ENCODE data around the gene RTN4RL2. TPM values are rescaled to one million over a fixed set of nuclear protein-coding genes. Genes with fewer than 3 reads are reported as not detected.
A peak's percentile ranks its signal among the peaks of the same experiment; 100 is the strongest.

The RTN4RL2 gene
- total RNA-seq, 4 donors from 2014 or later = 0.48 TPM; not detected in 3

- in situ Hi-C loops (cut with MboI; ENCODE audit: low pct_ligation_motif_present in 1 of 4, low pct_unique_long_range_greater_than_20kb in 1 of 4, low sequenced_read_pairs in 3 of 4) = no loop called here
- TF ChIP-seq EP300 (IDR thresholded peaks at IDR 0.05; ENCODE audit: low read depth) (no peak), POLR2A (IDR thresholded peaks at IDR 0.05) (no peak), POLR2AphosphoS5 (IDR thresholded peaks at IDR 0.05) (no peak), CTCF (IDR thresholded peaks at IDR 0.05) (no peak)
These were observed 38.5 kb upstream of the RTN4RL2 start for GRCh38 chr11:57421805-57422204.

GRCh38 chr11:57422669-57423068, 37.7 kb upstream of the RTN4RL2 start:
- no peak for TF ChIP-seq CTCF (IDR thresholded peaks at IDR 0.05)
- no peak for TF ChIP-seq POLR2AphosphoS5 (IDR thresholded peaks at IDR 0.05)
- TF ChIP-seq POLR2A (IDR thresholded peaks at IDR 0.05) = no peak
- no peak for TF ChIP-seq EP300 (IDR thresholded peaks at IDR 0.05; ENCODE audit: low read depth)
- intact Hi-C loops (cut with DNase I; ENCODE audit: low total_unique reads) (no loop called here), in situ Hi-C loops (cut with MboI; ENCODE audit: low pct_ligation_motif_present in 1 of 4, low pct_unique_long_range_greater_than_20kb in 1 of 4, low sequenced_read_pairs in 3 of 4) (no loop called here)
- DNase-seq = no peak
- Histone ChIP-seq H3K27me3 (no peaks in the 10 kb centered on the region), H3K4me1 (peaks cover 16 to 38% (median 25%) of the 10 kb centered on the region in 4 donors), H3K4me3 (no peak overlapping the region), H3K27ac (no peak overlapping the region), H3K9me3 (no peaks in the 10 kb centered on the region), H3K36me3 (peaks cover 0 to 3% (median 0%) of the 10 kb centered on the region in 4 donors)
- 81 to 90% methylated on average over 4 of the region's 4 CpGs for WGBS, 2 donors (ENCODE audit: low coverage in 1 of 2)

More at GRCh38 chr11:57421805-57422204, 38.5 kb upstream of the RTN4RL2 start:
- peaks cover 0 to 6% (median 0%) of the 10 kb centered on the region in 4 donors for H3K36me3 ChIP-seq
- intact Hi-C loops (cut with DNase I; ENCODE audit: low total_unique reads) = no loop called here
- H3K4me1 ChIP-seq = peaks cover 8 to 30% (median 19%) of the 10 kb centered on the region in 4 donors
- no peaks in the 10 kb centered on the region for H3K27me3 ChIP-seq
- DNase-seq = no peak
- no peaks in the 10 kb centered on the region for H3K9me3 ChIP-seq
- H3K27ac ChIP-seq = no peak overlapping the region
- H3K4me3 ChIP-seq = no peak overlapping the region

GRCh38 chr11:57424137-57424791, 36.1 kb upstream of the RTN4RL2 start:
- no peak for TF ChIP-seq EP300 (IDR thresholded peaks at IDR 0.05; ENCODE audit: low read depth)
- no peak for TF ChIP-seq POLR2AphosphoS5 (IDR thresholded peaks at IDR 0.05)
- TF ChIP-seq POLR2A (IDR thresholded peaks at IDR 0.05) = no peak
- no peak for TF ChIP-seq CTCF (IDR thresholded peaks at IDR 0.05)
- H3K9me3 ChIP-seq = no peaks in the 10 kb centered on the region
- H3K36me3 ChIP-seq = no peaks in the 10 kb centered on the region
- no peaks in the 10 kb centered on the region for H3K27me3 ChIP-seq
- intact Hi-C loops (cut with DNase I; ENCODE audit: low total_unique reads) (no loop called here), in situ Hi-C loops (cut with MboI; ENCODE audit: low pct_ligation_motif_present in 1 of 4, low pct_unique_long_range_greater_than_20kb in 1 of 4, low sequenced_read_pairs in 3 of 4) (no loop called here)
- no peak for DNase-seq
- WGBS, 2 donors (ENCODE audit: low coverage in 1 of 2) = 81 to 90% methylated on average over 5 to 9 of the region's 9 CpGs
- no peak overlapping the region for H3K4me3 ChIP-seq
- H3K4me1 ChIP-seq = peaks cover 18 to 43% (median 29%) of the 10 kb centered on the region in 4 donors
- peak overlapping the region; percentile 86 to 94 (median 88) for H3K27ac ChIP-seq

- in situ Hi-C loops (cut with MboI; ENCODE audit: low pct_ligation_motif_present in 1 of 4, low pct_unique_long_range_greater_than_20kb in 1 of 4, low sequenced_read_pairs in 3 of 4) = no loop called here
- Histone ChIP-seq H3K36me3 (no peaks in the 10 kb centered on the region), H3K27ac (peak overlapping the region; percentile 86 to 94 (median 88)), H3K4me3 (no peak overlapping the region), H3K4me1 (peaks cover 18 to 44% (median 29%) of the 10 kb centered on the region in 4 donors), H3K27me3 (no peaks in the 10 kb centered on the region), H3K9me3 (no peaks in the 10 kb centered on the region)
- intact Hi-C loops (cut with DNase I; ENCODE audit: low total_unique reads) = no loop called here
- DNase-seq = peak; percentile 66
- TF ChIP-seq POLR2A (IDR thresholded peaks at IDR 0.05) (no peak), POLR2AphosphoS5 (IDR thresholded peaks at IDR 0.05) (peak; percentile 5 to 31 (median 13)), CTCF (IDR thresholded peaks at IDR 0.05) (no peak)
- WGBS, 2 donors (ENCODE audit: low coverage in 1 of 2) = 32 to 60% methylated on average over 6 to 15 of the region's 15 CpGs
These were observed 35.4 kb upstream of the RTN4RL2 start for GRCh38 chr11:57424792-57425564.
